Cerebellar cortex (tissue), 1 donor: ENCODE data around the gene STC2.

Source experiments
- DNase-seq: peaks from one replicate; pipeline ENCODE4 v3.0.0-alpha.2; 2015; ENCODE audit warnings: low spot score

The STC2 gene

DNA sequence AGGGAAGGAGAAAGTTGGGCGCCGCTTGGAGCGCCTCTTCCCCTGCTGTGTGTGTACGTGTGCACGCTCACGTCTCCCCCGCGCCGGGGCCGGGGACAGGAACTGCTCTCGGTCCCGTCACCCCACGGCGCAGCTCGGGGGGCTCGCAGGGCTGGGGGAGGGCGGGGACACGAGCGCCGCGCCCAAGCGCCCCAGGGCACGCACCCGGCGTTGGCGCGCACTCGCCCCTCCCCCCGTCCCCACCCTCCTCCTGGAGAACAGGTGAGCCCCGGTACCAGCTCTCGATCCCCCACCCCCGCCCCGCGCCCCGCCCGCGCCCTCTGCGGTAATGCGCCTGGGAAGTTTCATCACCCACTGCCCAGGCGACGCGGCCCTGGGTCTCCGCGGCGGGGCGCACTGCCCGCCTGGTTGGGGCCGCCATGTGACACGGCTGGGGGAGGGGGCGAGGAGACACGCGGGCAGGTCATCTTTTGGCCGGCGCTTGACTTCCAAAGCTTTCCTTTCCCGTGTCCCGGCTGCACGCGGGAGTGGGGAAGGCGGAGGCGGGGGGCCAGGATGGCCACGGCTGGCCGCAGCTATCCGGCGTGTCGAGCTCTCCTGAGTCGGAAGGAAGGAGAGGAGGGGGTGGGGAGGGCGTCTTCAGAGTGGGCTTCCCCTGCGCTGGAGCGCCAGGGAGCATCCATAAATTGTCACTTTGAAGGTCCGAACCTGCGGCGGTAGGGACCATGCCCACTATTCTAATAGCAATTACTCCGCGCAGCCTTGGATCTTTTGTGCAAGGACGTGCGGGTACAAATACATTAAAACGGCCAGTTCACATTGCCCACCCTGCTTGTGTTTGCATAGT lies 1.5 kb upstream of the STC2 start:
- DNase-seq = no peak

DNA sequence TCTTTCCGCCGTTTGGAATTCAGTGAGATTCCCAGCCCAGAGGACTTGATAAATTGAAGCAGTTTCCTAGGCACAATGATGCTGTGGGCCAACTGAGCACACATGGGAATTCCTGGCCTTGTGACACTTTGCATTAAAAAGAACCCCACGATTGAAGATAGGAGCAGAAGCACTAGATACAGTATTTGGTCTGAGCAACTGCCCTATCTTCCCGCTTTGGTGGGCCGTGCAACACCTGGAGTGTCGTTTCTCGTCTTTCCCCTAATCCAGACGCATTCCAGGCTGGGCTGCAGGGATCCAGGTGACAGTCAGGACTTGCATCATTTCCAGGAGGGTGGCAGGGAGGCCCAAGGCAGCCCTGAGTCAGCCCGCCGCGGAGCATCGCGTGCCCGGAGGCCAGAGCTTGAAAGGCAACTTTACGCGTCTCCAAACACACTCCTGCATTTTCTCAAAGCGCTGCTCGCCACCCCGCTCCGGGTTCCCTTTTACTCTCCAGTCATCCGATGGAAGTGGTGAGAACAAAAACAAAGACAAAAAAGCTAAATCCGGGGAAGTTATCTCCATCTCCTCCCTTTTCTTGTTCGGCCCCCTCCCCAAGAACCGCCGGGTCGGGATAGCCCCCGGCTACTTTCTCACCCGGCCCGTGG lies 753 bp upstream of the STC2 start:
- DNase-seq = no peak

DNA sequence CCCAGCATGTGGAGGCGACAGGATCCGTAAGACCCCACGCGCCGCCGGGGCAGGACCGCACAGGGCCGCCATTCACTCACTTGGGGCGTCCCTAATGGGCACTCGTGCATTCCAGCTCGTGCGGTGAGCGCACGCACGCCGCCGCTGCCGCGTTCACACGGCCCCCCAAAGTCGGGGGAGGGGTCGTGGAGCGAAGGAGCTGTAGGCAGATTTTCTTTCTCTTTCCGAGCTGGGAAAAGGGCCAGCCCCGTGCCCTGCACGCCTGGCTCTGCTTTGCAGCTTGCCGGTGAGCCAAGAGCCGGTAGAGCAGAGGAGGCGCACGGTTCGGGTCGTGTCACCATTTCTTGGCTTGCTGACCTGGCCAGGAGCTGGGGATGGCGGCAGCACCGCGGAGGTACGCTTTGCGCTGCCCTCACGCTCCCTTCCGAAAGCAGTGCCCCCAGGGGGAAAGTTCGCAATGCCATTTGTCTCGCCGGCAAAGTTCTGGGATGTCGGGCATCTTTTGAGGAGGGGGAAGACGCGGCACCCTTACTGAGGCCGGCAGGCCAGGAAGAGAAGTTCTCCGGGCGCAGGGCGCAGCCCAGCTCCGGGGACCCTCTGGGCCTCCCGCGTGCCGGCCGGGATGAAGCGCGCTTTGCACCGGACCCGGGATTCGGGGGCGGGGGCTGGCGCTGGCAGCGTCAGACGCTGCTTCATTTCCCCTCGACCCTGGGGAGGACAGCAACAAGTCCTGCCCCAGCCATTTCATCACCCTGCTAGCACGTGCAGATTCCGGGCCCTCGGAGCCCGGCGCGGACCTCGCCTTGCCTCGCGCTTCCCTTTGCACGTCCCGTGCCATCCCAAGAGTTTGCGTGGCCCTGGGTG lies 898 bp downstream of the STC2 start:
- DNase-seq = no peak

DNA sequence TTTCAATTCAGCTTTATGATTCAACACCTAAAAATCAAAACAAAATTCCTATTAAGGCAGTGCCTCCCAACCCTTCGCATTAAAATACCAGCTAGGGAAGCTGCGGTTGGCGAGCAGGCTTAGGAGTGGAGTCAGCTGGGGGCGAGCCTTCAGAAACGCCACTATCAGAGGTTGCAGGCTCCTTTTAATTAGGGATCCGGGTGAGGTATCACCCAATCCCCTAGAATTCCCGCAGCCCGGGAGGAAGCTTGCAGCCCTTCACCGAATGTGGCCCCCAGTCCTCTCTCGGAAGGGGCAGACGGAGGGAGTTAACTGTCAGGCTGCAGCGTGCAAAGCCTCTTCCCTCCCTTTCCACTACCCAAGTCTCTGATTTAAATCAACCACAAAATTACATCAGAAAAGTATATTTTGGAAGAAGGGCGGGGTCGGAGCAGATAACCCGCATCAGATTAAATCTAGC lies 1.7 kb downstream of the STC2 start:
- DNase-seq = no peak

DNA sequence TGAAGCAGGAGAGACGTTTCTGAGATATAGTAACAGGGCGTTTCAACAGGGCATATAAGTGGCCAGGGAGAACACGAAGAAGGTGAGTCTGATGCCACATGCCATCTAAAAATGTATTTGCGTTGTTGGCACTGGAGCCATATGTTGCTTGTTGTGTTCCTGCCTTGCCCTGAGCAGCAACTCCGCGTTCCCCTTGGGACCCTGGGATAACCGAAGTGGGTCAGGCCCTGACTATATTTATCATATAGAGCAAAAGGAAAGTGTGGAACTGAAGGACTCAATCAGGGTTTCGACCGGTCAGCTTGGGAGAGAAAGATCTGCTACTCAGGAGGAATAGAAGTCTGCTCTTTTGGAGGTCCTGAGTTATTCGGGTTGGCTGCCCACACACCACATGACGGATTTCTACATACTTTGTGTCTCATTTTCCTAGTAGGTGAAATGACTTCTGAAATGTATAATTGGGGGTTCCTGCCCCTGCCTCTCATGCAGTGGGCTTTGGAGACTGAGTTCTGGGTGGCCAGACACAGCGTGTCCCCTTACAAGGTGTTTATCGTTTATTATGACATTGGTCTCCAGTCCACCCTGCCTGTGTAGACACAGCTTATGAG lies 3.0 kb downstream of the STC2 start:
- DNase-seq = no peak

DNA sequence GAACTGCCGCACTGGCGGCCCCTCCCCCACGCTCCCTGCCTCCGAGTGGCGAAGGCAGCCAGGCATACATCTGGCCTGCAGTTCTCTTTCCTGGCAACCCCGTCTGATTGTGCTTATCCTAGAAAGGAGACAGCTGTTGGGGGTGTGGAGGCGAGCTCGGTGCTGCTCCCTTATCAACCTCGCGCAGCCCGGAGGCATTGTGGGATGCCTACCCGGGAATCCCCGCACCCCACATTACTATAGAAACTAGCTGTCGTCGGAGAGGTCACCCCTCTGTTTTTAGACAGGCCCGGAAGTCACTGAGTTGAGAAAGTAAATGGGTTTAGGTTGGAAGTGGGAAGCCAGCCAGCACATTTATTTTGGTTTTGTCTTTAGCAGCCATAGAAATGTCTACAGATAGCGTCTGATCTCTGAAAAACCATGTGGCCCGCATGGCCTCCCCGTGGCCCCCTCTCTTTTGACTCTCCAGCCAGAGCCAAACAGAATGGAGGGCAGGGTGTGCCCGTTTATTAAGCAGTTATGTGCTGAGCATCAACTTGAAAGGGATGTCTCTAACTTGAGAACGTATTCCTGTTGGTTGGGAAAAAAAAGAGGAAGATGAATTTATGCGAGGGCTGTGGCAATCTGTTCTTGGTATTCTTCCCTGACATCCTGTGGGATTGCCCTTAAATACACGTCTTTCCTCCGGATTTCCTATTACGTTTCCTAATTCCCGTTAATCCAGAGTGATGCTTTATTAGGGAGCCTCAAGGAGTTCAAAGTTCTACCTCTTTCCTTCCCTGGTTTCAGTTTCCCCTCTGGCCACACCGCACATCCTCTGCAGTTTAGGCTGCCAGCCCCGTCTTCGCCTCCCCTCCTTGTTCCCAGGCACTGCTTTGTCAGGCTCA lies 3.9 kb downstream of the STC2 start:
- DNase-seq = no peak

DNA sequence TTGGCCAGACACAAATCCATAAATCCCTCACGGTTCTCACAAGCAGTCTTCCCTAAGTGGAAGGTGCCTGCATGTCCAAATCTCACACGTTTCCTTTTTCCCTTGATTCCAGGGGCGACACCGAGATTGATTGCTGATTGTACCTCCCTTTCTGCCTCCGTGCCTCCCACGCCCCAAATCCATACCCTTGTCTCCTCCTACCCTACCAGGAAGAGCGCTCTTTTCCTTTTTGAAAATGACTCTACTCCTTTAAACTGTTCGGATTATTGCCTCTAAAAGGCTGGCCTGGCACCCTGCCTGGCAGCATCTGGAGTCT lies 4.5 kb downstream of the STC2 start:
- DNase-seq = no peak

DNA sequence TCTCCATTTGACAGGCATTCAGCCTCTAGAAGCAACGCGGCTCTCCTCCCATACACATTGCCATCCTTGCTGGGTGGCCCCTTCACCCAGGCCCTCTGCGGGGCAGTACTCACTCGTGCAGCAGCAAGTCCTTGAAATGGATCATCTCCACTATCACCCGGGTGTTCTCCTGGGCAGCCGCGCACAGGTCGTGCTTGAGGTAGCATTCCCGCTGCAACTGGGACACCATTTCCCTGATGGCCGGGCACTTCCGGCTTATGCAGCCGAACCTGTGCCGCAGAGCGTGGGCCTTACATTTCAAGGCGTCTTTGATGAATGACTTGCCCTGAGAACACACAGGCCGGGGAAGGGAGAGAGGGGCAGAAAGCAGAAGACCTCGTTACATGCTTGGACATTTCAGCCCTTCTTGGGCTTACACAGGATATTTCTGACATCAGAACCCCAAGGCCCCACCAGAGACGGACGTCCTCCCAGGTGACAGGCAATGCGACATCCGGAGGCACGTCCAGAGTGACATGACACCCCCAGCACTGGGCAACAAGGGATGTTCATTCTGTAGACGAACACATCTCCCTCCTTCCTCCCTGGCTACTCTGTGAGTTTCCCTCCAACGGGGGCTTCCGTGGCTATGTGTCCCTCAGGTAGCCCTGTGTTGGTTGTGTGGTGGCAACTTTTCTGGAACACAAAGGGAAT lies 5.0 kb downstream of the STC2 start:
- DNase-seq = no peak

DNA sequence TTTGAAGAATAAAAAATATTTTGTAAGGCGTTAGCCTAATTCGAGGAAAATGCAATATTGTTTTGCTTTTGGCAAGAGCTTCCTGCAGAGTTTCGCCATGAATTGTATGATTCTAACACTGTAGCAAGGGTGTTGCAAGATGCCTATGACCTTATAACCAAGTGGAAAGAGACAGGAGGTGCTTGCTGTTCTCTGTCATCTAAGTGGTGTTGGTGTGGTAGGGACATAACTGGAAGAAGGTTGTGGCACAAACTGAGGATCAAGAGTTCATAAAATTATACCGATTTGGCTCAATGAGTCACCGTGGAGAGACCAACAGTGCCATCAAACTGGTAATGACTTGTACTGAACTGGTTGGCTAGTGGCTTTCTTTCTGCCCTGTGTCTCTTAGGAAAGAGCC lies 6.3 kb downstream of the STC2 start:
- no peak for DNase-seq

DNA sequence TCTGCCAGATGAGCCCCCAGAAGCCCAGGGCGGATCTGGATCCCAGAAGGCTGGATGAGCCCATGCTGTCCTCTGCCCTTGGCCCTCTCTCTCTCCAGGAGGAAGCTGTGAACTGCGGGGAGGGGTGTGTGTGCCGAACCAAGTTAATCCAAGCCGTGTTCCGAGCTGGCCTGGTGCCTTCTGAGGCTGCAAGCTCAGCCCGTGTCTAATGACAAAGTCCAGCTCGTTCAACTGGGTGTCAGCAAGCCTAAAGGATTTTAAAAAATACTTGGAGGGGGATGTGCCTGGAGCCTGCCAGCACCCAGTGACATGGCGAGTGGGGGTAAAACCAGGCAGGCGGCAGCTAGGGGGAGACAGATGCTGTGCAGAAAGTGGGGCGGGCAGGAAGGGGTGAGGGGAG lies 8.0 kb downstream of the STC2 start:
- DNase-seq = no peak

DNA sequence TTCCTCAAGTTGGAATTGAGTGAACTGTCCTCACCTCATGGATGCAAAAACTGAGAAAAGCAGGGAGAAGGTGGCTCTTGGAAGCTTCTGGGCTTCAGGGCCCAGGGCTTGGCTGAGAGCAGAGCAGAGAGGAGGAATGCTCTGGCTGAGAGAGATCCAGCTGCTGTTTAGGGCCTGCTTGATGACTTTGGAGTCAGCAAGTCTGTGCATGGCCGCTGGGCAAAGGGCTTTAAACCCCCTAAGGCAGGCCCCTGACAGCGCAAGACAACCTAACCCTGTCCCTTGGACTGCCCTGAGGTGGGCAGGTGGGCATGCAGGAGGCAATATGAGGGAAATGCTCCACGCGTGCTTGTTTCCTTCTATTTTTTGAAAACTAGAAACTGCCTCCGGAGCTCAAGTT lies 8.6 kb downstream of the STC2 start:
- no peak for DNase-seq

DNA sequence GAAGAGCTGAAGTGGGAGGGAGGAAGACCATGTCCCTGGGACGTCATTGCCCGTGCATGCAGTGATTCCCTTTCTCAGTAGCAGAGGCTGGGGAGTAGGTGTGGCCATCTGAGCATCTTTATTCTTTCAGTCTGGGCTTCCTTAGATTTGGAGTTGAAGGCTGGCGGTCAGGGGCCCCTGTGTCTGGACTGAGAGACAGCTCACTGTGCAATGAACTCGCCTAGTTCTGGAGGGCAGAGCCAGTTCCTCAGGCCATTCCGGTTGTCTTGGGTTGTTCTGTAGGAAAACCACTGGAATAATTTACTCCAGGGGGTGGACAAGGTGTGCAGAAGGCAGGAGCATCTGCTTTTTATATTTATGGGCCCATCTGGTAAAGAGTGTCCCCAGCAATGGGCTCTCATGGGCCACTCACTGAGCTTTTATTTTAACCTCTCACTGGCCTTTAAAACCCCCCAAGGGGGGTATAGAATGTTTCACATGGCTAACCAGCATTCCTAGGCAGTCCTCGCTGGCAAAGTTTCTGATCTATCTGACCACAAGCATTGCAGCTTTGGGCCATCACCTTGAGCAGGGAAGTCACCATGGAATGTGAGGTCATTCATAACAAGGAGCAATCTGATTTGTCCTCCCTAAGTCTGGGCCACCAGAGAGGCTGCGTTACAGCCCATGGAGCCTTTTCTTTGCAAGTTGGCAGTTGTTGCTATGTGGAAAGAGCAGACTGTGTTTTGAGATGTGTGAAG lies 9.2 kb downstream of the STC2 start:
- DNase-seq = no peak

DNA sequence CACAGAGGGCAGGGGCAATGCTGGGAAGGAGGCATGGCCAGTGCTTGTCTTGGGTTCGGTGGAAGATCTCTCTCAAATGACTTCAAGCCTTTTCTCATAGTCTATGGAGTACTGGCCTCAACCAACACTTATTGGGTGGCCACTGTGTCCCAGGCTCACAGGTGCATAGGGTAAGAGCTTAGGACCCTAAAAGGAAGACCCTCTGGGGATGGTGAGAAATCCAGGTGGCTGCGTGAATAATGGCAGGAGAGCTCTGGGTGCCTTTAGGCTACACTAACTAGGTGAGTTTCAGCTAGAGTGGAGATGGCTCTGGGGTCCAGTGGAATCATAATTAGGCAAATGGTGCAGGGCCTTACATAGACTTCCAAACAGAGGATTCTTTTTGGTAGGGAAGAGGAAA lies 9.9 kb downstream of the STC2 start:
- DNase-seq = no peak

DNA sequence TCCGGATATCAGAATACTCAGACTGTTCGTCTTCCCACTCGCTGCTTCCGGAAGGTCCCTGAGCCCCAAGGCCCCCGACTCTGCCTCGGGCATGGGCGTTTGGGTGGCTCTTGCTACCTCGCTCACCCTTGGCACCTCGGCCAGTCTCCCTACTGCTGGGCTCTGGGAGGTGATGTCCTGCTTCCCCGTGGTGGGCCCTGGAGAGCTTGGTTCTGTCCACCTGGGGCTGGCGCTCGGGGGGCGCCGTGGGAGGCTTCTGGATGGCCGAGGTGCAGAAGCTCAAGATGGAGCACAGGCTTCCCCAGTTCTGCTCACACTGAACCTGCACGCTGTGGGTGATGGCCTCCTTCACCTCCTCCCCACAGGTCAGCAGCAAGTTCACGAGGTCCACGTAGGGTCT lies 10.4 kb downstream of the STC2 start:
- no peak for DNase-seq

DNA sequence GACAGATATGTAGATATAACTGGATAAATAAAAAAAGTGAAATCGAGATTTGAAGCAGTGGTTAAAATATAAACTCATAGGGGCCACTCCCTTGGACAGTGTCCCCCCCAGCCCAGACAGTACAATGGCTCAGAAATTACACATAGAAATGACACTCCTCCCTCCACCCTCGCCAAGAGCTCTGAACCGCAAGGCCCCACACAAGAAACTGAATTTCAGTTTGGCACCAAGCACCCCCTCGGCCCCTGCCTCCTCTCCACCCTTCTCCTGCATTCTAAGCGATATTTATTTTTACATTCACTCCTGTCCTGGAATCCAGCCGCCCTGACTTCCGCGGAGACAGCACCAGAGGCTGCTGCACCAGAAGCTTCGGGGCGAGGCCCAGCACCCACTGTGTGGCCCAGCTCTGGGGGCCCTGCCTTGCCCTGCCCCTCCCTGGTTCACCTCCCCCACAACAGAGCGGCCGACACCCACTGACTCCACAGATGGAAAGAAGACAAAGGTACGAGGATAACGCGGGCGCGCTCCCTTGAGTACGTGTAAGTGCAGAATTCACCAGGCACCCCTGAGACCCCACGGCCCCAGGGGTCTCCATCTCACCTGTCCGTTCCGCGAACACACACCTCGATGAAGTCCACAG lies 11.0 kb downstream of the STC2 start:
- no peak for DNase-seq

DNA sequence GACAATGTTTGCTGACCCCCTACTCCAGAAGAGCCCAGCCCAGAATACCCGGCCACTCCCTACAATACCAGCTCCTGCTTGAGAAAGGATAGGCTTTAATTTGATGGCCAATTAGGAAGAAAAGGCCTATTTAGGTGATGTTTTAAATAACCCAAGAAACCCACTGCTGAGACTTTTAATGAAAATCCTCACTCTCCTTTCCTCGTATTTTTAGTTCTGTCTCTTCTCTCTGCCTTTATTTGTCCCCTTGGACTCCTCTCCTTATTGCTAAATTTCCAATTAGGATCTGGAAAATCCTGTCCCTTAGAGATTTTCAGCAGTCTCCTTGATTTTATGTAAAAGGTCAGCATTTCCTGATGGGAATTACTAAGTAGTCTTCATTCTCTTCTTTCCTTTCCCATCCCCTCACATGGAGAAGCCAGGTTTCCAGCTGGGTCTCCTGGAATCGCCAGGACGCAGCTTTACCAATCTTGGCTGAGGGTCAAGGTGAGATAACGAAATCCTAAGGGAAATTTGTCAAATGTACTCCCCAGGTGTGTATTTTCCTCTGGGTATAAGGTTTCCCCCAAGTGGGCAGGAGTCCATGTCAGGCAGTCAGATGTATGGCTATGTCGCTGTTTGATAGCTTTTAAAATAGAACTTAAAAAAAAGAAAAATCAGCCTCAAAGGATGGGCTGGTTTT lies 11.7 kb downstream of the STC2 start:
- DNase-seq = no peak

DNA sequence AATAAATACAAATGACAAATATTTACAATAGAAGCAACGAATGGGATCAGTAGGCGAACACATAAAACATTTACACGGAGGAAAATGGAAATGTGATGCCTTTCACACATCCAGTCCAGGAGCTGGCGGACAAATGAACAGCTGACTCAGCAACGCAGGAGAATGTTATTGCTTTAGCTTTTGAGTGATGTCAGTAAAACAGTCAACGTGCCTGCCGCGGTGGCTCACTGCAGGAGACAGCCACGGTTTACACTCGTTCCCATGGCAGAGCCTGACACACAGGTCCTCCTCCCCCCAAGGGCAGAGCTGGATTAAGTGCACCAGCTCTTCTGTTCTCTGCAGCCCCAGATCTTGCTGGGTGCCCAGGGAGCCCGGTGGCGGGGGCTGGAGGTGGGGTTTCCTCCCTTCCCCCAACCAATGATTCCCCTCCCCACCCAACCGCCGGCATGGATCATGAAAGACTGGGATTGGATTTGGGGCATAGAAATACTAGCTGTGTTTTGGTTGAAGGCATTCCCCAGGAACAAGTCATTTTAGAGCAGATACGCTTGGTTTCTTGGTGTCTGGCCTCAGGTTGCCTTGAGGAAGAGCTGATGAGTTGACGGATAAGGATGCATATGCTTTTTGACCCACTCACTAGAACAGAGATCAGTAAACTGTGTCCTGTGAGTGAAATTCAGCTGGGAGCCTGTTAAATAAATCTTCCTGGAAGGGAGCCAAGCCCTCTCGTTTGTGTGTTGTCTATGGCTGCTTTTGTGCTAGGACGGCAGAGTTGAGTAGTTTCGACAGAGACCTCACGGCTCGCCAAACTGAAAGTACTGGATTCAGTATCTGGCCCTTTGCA lies 12.5 kb downstream of the STC2 start:
- no peak for DNase-seq
